Smooth muscle cell (in vitro differentiated cells): Measurements from ENCODE around the gene MCL1. TPM values are rescaled to one million over a fixed set of nuclear protein-coding genes. Genes with fewer than 3 reads are reported as not detected.

ENCODE experiments used
- DNase-seq: peaks from one replicate; lab custom pipeline; 2025; ENCODE audit not compliant: unreplicated experiment; lab: John Stamatoyannopoulos, UW
- H2AFZ ChIP-seq: fragments of 200-600 bp; sonication (generic); 2 replicates; pipeline ENCODE4 v1.6.0; 2016; ENCODE audit warnings: antibody characterized with exemption, low read depth, mild to moderate bottlenecking
- H3F3A ChIP-seq: fragments of 200-600 bp; sonication (generic); 2 replicates; pipeline ENCODE4 v1.6.0; 2017; ENCODE audit warnings: antibody characterized with exemption, low read depth
- H3K27ac ChIP-seq: fragments of 200-600 bp; sonication (generic); 2 replicates; pipeline ENCODE4 v1.5.1; 2016; ENCODE audit warnings: low read depth, mild to moderate bottlenecking
- H3K27me3 ChIP-seq: fragments of 200-600 bp; sonication (generic); 2 replicates; pipeline ENCODE4 v1.6.1; 2016; ENCODE audit warnings: low read depth, mild to moderate bottlenecking
- H3K36me3 ChIP-seq: fragments of 200-600 bp; sonication (generic); 2 replicates; pipeline ENCODE4 v1.5.1; 2016; ENCODE audit warnings: low read depth
- H3K4me1 ChIP-seq: fragments of 200-600 bp; sonication (generic); 2 replicates; pipeline ENCODE4 v1.5.1; 2016; ENCODE audit warnings: low read depth
- H3K4me2 ChIP-seq: fragments of 200-600 bp; sonication (generic); 2 replicates; pipeline ENCODE4 v1.6.0; 2016; ENCODE audit warnings: mild to moderate bottlenecking
- H3K4me3 ChIP-seq: fragments of 200-600 bp; sonication (generic); 2 replicates; pipeline ENCODE4 v1.5.1; 2016; ENCODE audit warnings: mild to moderate bottlenecking
- H3K79me2 ChIP-seq: fragments of 200-600 bp; sonication (generic); 2 replicates; pipeline ENCODE4 v1.6.0; 2016; ENCODE audit warnings: low read depth, mild to moderate bottlenecking
- H3K9ac ChIP-seq: fragments of 200-600 bp; sonication (generic); 2 replicates; pipeline ENCODE4 v1.6.0; 2016; ENCODE audit warnings: low read depth
- H3K9me3 ChIP-seq: fragments of 200-600 bp; sonication (generic); replicated peaks from 2 replicates; pipeline ENCODE4 v1.5.1; 2016; ENCODE audit warnings: low read depth
- H4K20me1 ChIP-seq: fragments of 200-600 bp; sonication (generic); 2 replicates; pipeline ENCODE4 v1.6.0; 2016; ENCODE audit warnings: low read depth
- CTCF ChIP-seq: fragments of 200-600 bp; sonication (generic); IDR thresholded peaks from 2 replicates; pipeline ENCODE4 v1.5.1; 2017; ENCODE audit warnings: borderline replicate concordance, mild to moderate bottlenecking, antibody characterized with exemption; ENCODE audit not compliant: insufficient read depth, poor library complexity, severe bottlenecking
- WGBS: methylation state at CpG from one replicate; pipeline ENCODE4 v1.1.7; 2016; ENCODE audit warnings: low lambda C conversion rate; 5-methylcytosine and 5-hydroxymethylcytosine counted together
- polyA plus RNA-seq: library from polyadenylated mRNA; unstranded; fragments of >200 nt; fragmentation: Nextera tagmentation; extraction: Ambion mirVana; gene quantifications from 2 replicates; pipeline ENCODE4 v1.2.1, GENCODE V29; 2016
- total RNA-seq: library from RNA; depleted of rRNA; stranded (reverse); fragments of >200 nt; gene quantifications from 2 replicates; pipeline ENCODE4 v1.2.3, GENCODE V29; 2014

The MCL1 gene
- total and polyA plus RNA-seq, 2 experiments from 2014 or later = 224 to 519 TPM

DNA sequence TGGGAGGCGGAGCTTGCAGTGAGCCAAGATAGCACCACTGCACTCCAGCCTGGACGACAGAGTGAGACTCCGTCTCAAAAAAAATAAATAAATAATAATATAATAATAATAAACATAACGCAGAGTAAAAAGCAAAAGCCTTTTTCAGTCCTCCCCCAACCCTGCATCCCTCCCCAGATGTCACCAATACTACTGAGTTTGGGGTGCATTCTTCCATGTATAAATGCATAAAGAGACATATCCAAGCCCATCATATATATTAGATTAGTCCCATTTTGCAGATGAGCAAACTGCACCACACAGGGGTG, 31.1 kb downstream of the MCL1 start:
- no peak overlapping the region for H3K27ac ChIP-seq
- H2AFZ ChIP-seq = no peak overlapping the region
- H3K27me3 ChIP-seq = no peaks in the 10 kb centered on the region
- no peaks in the 10 kb centered on the region for H3K79me2 ChIP-seq
- peaks cover 7% of the 10 kb centered on the region for H3K4me1 ChIP-seq
- H3K4me3 ChIP-seq = peak overlapping the region; percentile 63
- H3K9me3 ChIP-seq = no peaks in the 10 kb centered on the region
- H3K4me2 ChIP-seq = peak overlapping the region; percentile 94
- no peak for TF ChIP-seq CTCF
- no peaks in the 10 kb centered on the region for H3K36me3 ChIP-seq
- peaks cover 29% of the 10 kb centered on the region for H3F3A ChIP-seq
- H4K20me1 ChIP-seq = no peaks in the 10 kb centered on the region
- H3K9ac ChIP-seq = no peak overlapping the region
- no peak for DNase-seq
- WGBS = 77% methylated on average over 4 of the region's 4 CpGs

DNA sequence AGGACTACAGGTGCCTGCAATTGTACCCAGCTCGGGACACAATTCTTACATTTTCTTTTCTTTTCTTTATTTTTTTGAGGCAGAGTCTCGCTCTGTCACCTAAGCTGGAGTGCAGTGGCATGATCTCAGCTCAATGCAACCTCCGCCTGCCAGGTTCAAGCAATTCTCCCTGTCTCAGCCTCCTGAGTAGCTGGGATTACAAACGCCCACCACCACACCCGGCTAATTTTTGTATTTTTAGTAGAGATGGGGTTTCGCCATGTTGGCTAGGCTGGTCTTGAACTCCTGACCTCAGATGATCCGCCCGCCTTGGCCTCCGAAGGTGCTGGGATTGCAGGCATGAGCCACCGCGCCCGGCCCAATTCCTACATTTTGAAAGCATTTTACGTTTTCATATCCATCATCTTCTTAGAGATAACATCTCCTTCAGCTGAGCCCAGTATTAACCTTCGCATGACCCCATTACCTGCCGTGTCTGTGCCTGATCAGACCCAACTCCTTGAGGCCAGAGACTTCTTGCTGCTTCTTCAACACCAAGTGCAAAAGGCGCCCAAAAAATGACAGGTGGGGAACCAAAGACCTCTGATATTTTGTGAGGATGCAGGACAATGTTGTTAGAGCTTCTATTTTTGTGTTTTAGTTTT, 33.0 kb downstream of the MCL1 start:
- no peaks in the 10 kb centered on the region for H3K4me1 ChIP-seq
- H4K20me1 ChIP-seq = no peaks in the 10 kb centered on the region
- H2AFZ ChIP-seq = no peak overlapping the region
- no peak for DNase-seq
- no peaks in the 10 kb centered on the region for H3K9me3 ChIP-seq
- no peak overlapping the region for H3K9ac ChIP-seq
- no peaks in the 10 kb centered on the region for H3K27me3 ChIP-seq
- no peaks in the 10 kb centered on the region for H3K36me3 ChIP-seq
- no peak for TF ChIP-seq CTCF
- peaks cover 21% of the 10 kb centered on the region for H3F3A ChIP-seq
- no peak overlapping the region for H3K27ac ChIP-seq
- H3K4me3 ChIP-seq = no peak overlapping the region
- no peaks in the 10 kb centered on the region for H3K79me2 ChIP-seq
- no peak overlapping the region for H3K4me2 ChIP-seq
- WGBS = 93% methylated on average over 16 of the region's 16 CpGs

DNA sequence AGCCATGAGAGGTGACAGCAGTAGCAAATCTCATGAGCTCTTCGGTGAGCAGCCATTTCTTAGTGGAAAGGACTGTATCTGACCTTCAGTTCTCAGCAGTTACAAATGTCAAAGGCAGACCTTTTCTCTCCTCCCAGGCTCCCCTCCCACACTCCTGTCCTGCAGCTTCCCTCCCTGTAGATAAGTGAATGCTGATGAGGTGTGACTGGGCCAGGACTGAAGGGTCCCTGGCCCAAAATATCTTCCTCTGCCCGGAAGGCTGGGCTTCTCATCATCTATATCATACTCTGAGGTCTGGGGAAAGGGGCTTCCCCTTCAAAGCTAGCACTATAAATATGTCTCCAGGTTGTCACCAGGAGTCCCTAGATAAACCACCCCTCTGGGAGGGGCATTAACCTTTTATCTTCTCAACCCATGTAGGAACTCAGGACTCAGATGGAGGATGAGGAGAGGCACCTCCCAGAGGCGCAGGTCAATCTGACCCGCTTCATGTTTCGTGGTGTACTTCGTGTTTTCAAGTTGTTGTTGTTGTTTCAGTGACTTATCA, 33.9 kb downstream of the MCL1 start:
- H3K36me3 ChIP-seq = no peaks in the 10 kb centered on the region
- no peak overlapping the region for H3K4me2 ChIP-seq
- no peak overlapping the region for H2AFZ ChIP-seq
- peaks cover 12% of the 10 kb centered on the region for H3F3A ChIP-seq
- H3K9ac ChIP-seq = no peak overlapping the region
- DNase-seq = no peak
- H3K79me2 ChIP-seq = no peaks in the 10 kb centered on the region
- no peaks in the 10 kb centered on the region for H3K27me3 ChIP-seq
- H3K4me3 ChIP-seq = no peak overlapping the region
- H3K9me3 ChIP-seq = no peaks in the 10 kb centered on the region
- H4K20me1 ChIP-seq = no peaks in the 10 kb centered on the region
- H3K27ac ChIP-seq = no peak overlapping the region
- no peak for TF ChIP-seq CTCF
- 93% methylated on average over 6 of the region's 6 CpGs for WGBS
- H3K4me1 ChIP-seq = no peaks in the 10 kb centered on the region

GRCh38 chr1:150544204-150544603, 35.2 kb downstream of the MCL1 start:
- no peaks in the 10 kb centered on the region for H3K27me3 ChIP-seq

More at GRCh38 chr1:150544204-150544603, 35.2 kb downstream of the MCL1 start:
- 90% methylated on average over 3 of the region's 3 CpGs for WGBS
- DNase-seq = no peak
- Histone ChIP-seq H3K27ac (no peak overlapping the region), H2AFZ (no peak overlapping the region), H3K79me2 (no peaks in the 10 kb centered on the region), H3K9ac (no peak overlapping the region), H4K20me1 (no peaks in the 10 kb centered on the region), H3K36me3 (no peaks in the 10 kb centered on the region), H3K4me1 (no peaks in the 10 kb centered on the region), H3K4me3 (no peak overlapping the region), H3K9me3 (no peaks in the 10 kb centered on the region), H3K4me2 (no peak overlapping the region), H3F3A (no peaks in the 10 kb centered on the region)
- TF ChIP-seq CTCF = no peak
